Muscle of leg (tissue), 11 donors: Measurements from ENCODE around the gene PRKAB1. TPM values are rescaled to one million over a fixed set of nuclear protein-coding genes. Genes with fewer than 3 reads are reported as not detected.

Experiments used
- DNase-seq: peaks from one replicate; pipeline ENCODE4 v3.0.0; 2013
- H3K27ac ChIP-seq: one replicate; pipeline ENCODE4 v1.5.1; 2013; ENCODE audit warnings: mild to moderate bottlenecking, low read length, control low read depth
- H3K27me3 ChIP-seq: one replicate; pipeline ENCODE4 v1.6.1; 2013; ENCODE audit warnings: low read length; ENCODE audit not compliant: control insufficient read depth, insufficient read depth
- H3K36me3 ChIP-seq: one replicate; pipeline ENCODE4 v1.6.1; 2013; ENCODE audit warnings: low read length; ENCODE audit not compliant: control insufficient read depth, insufficient read depth
- H3K4me1 ChIP-seq: one replicate; pipeline ENCODE4 v1.6.1; 2013; ENCODE audit warnings: low read length; ENCODE audit not compliant: control insufficient read depth, insufficient read depth
- H3K4me3 ChIP-seq: one replicate; pipeline ENCODE4 v1.5.1; 2013; ENCODE audit warnings: low read length, control low read depth
- H3K9me3 ChIP-seq: replicated peaks from 2 replicates; pipeline ENCODE4 v1.6.1; 2013; ENCODE audit warnings: low read depth, low read length; ENCODE audit not compliant: control insufficient read depth
- WGBS: methylation state at CpG from one replicate; pipeline ENCODE4 v1.1.5; 2013; ENCODE audit warnings: missing lambda C conversion rate; ENCODE audit not compliant: insufficient coverage; 5-methylcytosine and 5-hydroxymethylcytosine counted together
- polyA plus RNA-seq, 8 donors: library from polyadenylated mRNA; unstranded; fragments of 120-200 nt; gene quantifications; one replicate each; pipeline versions ENCODE4 v1.2.1 to v1.2.3, GENCODE V29; 2013; ENCODE audit warnings: inconsistent platforms in 1 of 8, low replicate concordance in 1 of 8; ENCODE audit not compliant: insufficient read length in 8 of 8, insufficient read depth in 1 of 8
- total RNA-seq: library from RNA; stranded (reverse); fragments of 120-200 nt; gene quantifications from one replicate; pipeline ENCODE4 v1.2.4, GENCODE V29; 2013

The PRKAB1 gene
- total and polyA plus RNA-seq, 9 donors = 12.8 to 31.5 (median 22.0) TPM

DNA sequence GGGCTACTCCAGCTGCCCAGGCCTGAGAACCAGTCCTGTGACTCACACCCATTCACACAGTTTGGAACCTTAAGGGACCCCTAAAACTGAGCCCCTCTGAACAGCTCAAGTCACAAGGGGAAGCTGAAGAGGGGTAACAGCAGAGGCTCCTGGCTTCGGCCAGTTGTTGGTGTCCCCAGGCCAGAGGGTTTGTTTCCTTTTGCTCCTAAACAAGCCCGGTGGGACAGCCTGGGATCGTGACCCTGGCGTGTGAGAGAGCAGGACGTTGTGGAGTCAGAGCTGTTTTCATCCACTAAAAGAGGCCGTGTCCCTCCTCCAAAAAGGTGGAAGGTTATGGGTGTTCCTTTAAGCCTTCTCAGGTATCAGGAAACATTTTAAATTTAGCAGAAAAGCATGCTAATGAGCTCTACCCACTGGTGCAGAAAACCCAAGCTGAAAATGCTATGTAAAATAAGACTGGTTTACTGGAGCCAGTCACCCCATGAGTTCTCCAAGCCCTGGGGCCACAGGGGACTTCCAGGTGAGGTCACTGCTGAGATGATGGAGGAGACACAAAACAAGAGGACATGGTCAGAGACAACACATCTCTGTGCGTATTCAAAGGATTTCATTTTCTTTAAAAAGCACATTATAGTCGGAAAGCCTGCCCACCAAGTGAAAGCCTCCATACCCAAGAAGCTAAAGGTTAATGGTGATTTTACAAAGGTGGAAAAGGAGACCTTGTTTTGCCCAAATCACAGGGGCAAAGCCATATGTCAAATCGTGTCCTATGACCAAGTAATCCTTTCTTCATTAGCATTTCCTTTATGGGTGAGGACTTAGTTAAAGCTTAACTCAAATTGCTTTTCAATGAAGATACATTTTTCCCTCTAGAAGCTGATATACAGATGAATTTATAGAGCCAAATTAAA is 14.1 kb downstream of the PRKAB1 start:
- no peak overlapping the region for H3K27ac ChIP-seq
- peaks cover 26% of the 10 kb centered on the region for H3K4me1 ChIP-seq
- no peak for DNase-seq
- H3K27me3 ChIP-seq = no peaks in the 10 kb centered on the region
- H3K36me3 ChIP-seq = peaks cover 50% of the 10 kb centered on the region
- no peaks in the 10 kb centered on the region for H3K9me3 ChIP-seq
- 80% methylated on average over 2 of the region's 9 CpGs for WGBS
- H3K4me3 ChIP-seq = no peak overlapping the region

DNA sequence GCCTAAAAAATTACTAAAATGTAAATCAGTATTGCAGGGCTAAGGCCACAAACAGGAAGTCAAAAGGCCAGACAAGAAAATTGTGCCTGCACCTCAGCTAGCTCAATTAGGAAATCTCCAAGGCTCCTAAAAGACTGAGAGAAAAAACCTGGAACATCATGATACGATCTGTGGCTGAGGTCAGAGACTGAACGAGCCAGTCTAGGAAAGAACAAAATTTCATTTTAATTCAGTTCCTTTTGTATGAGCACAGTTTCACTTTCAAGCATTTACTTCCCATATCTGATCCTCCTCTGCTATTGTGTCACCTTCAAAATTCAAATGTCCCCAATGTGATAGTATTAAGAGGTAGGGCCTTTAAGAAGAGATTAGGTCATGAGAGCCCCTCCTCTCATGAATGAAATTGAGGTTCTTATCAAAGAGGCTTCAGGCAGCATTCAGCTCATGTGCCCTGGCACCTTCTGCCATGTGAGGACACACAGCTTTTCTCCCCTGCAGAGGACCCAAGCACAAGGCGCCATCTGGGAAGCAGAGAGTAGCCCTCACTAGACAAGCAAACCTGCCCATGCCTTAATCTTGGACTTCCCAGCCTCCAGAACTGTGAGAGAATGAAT is 14.8 kb downstream of the PRKAB1 start:
- no peak overlapping the region for H3K27ac ChIP-seq
- WGBS = no CpG with 5 or more reads among the region's 3 CpGs
- peaks cover 32% of the 10 kb centered on the region for H3K4me1 ChIP-seq
- H3K27me3 ChIP-seq = no peaks in the 10 kb centered on the region
- peaks cover 44% of the 10 kb centered on the region for H3K36me3 ChIP-seq
- no peaks in the 10 kb centered on the region for H3K9me3 ChIP-seq
- DNase-seq = no peak
- no peak overlapping the region for H3K4me3 ChIP-seq

DNA sequence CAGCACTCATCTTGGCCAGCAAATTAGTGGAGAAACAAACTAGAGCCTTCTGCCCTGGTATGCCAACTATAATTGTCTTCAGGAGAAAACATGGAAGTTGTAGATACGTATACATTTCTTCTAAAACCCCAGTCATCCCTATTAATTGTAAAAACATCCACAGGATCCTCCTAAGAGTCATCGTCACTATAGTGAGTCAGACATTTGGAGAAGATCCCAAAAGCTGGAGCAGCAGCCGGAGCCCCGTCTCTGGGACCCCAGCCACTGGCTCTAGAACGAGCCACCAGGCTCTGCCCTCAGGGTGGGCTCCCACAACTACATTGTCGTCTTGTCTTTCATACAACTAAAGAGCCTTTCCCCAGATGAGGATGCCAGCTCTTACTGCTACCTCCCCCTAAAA is 15.5 kb downstream of the PRKAB1 start:
- WGBS = 38% methylated on average over 6 of the region's 6 CpGs

DNA sequence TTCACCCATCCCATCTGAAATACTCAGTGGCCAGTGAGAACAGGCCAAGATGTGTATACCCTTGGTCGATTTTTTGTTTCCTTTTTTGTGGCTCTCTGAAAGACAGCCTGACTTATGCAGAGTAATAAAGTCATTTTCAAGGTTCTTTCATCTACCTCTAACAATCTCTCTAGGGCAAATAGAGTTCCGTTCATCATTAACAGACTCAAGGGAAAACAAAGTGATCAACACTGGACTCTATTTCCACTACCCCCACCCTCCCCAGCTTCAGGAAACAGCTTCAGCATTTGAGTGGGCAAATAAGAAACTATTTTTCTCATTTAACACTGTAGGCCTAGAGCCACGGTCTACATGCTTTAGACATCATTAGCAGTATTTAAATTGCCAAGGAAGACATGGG is 15.9 kb downstream of the PRKAB1 start:
- peak overlapping the region; percentile 73 for H3K27ac ChIP-seq

More for the DNA sequence above, 15.5 kb downstream of the PRKAB1 start:
- Histone ChIP-seq H3K27ac (peak overlapping the region; percentile 47), H3K36me3 (peaks cover 40% of the 10 kb centered on the region), H3K9me3 (no peaks in the 10 kb centered on the region), H3K4me1 (peaks cover 37% of the 10 kb centered on the region), H3K4me3 (no peak overlapping the region), H3K27me3 (no peaks in the 10 kb centered on the region)
- DNase-seq = peak; percentile 65

DNA sequence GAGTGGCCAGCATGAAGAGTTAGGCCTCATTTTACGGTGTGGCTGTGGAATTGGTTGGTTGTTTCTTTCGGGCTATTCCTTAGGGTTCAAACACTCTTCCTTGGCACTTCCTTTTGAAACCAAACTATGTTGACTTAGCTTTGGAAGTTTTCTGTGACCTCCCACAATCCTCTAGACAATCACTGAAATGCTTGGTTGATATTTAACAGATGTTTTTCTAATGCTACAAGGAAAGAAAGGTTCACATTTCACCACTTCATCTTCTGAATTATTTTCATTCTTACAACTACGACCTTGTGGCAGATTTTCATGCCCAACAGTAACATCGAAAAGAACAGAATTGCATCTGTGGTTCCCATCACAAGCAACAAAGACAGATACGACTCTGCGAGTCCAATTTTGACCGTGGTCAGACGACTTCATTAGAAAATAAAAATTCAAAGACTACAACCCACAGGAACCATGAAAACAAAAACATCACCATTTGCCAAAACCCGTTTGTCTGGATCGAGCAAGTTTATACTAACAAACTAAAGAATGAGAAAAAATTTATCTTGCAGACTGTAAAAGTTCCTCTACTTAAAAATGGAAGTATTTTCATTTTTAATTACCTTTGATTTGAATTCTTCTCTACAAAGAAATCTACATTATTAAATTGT is 16.9 kb downstream of the PRKAB1 start:
- Histone ChIP-seq H3K27ac (peak overlapping the region; percentile 73), H3K4me3 (no peak overlapping the region), H3K27me3 (no peaks in the 10 kb centered on the region), H3K4me1 (peaks cover 37% of the 10 kb centered on the region), H3K9me3 (no peaks in the 10 kb centered on the region), H3K36me3 (peaks cover 26% of the 10 kb centered on the region)
- WGBS = no CpG with 5 or more reads among the region's 10 CpGs
- peak; percentile 55 for DNase-seq

More for the DNA sequence above, 15.9 kb downstream of the PRKAB1 start:
- Histone ChIP-seq H3K27me3 (no peaks in the 10 kb centered on the region), H3K9me3 (no peaks in the 10 kb centered on the region), H3K4me1 (peaks cover 37% of the 10 kb centered on the region), H3K4me3 (no peak overlapping the region), H3K36me3 (peaks cover 36% of the 10 kb centered on the region)
- DNase-seq = no peak
- 83% methylated on average over 1 of the region's 3 CpGs for WGBS

DNA sequence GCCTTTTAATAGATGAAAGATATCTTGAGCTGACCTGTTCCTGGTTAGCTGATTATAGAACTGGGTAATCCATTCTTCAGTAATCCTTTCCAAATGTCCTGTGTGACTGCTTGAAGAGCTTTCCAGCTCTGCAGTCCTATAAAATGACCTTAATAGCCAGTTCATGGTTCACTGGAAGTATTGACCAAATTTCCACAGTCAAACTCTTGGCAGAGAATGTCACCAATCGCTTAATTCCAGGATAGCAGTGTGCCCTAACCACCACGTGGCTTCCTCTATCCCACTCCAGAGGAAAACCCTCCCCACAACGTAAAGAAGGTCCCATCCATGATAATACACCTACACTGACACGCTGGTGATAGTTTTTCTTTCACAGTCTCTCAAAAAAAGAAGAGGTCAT is 17.4 kb downstream of the PRKAB1 start:
- H3K27ac ChIP-seq = peak overlapping the region; percentile 43
- WGBS = 53% methylated on average over 4 of the region's 4 CpGs

DNA sequence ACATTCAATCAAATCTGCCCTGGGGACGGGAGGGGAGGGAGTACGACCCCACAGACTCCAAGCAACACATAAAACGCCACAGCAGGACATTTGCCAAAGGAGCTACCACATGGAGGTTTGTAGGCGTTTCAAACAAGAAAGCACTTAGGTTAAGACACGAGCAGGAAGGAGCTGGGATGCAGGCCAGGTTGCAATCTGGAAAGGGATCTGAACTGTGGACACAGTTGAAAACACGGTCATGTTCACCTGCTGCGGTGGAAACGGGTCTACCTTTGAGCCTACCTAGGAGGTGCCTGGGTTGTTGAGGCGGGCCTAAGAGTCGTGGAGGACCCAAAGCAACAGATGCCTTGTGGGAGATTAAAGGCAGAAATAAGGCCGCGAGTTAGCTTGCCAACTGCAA is 18.4 kb downstream of the PRKAB1 start:
- DNase-seq = no peak
- Histone ChIP-seq H3K4me1 (peaks cover 40% of the 10 kb centered on the region), H3K36me3 (peaks cover 13% of the 10 kb centered on the region), H3K4me3 (no peak overlapping the region), H3K27ac (peak overlapping the region; percentile 43), H3K9me3 (no peaks in the 10 kb centered on the region), H3K27me3 (no peaks in the 10 kb centered on the region)
- 60% methylated on average over 10 of the region's 12 CpGs for WGBS

More for the DNA sequence above, 17.4 kb downstream of the PRKAB1 start:
- H3K27me3 ChIP-seq = no peaks in the 10 kb centered on the region
- DNase-seq = no peak
- H3K4me1 ChIP-seq = peaks cover 37% of the 10 kb centered on the region
- H3K36me3 ChIP-seq = peaks cover 22% of the 10 kb centered on the region
- H3K4me3 ChIP-seq = no peak overlapping the region
- H3K9me3 ChIP-seq = no peaks in the 10 kb centered on the region

DNA sequence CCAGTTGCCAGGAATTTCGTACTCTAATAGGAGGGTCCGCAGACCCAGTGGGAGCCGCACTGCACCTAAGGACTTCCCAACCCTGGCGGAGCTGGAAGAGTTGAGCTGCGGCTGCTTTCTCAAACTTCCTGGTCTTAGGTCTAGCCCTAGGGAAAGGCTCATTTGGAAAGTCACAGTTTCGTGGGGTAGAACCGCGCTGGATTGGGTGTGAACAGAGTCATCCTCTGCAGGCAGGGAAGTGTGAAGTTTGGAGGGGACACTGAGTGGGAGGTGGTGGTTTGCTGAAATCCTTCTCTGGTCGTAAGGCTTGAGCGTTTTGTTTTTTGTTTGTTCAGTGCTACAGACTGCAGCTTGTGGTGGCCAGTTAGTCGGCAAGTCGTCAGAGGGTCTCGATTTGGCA is 18.8 kb downstream of the PRKAB1 start:
- 64% methylated on average over 12 of the region's 13 CpGs for WGBS
- DNase-seq = no peak
- H3K9me3 ChIP-seq = no peaks in the 10 kb centered on the region
- H3K4me3 ChIP-seq = no peak overlapping the region
- H3K27ac ChIP-seq = peak overlapping the region; percentile 52
- peaks cover 42% of the 10 kb centered on the region for H3K4me1 ChIP-seq
- peaks cover 8% of the 10 kb centered on the region for H3K36me3 ChIP-seq
- no peaks in the 10 kb centered on the region for H3K27me3 ChIP-seq

DNA sequence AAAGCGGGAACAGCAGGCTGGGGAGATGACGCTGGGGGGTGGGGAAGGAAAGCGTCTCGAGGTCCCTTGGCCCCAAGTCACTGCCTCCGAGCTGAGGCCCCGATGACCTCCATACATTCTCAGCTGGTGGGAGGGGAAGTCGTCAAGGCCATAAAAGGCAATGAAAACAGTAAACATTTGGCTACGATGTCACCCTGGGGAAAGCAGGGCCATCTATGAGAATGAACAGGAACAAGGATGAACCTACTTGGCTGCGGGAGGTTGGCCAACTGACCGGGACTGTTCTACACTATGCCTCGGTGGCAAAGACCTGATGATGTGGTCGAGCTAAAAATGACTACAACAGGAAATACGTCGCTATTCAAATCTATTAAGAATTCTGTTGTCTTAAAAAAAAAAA is 19.5 kb downstream of the PRKAB1 start:
- no peaks in the 10 kb centered on the region for H3K27me3 ChIP-seq
- H3K27ac ChIP-seq = peak overlapping the region; percentile 52
- peaks cover 4% of the 10 kb centered on the region for H3K36me3 ChIP-seq
- no peak overlapping the region for H3K4me3 ChIP-seq
- WGBS = 39% methylated on average over 9 of the region's 14 CpGs
- DNase-seq = peak; percentile 84
- H3K9me3 ChIP-seq = no peaks in the 10 kb centered on the region
- H3K4me1 ChIP-seq = peaks cover 44% of the 10 kb centered on the region

DNA sequence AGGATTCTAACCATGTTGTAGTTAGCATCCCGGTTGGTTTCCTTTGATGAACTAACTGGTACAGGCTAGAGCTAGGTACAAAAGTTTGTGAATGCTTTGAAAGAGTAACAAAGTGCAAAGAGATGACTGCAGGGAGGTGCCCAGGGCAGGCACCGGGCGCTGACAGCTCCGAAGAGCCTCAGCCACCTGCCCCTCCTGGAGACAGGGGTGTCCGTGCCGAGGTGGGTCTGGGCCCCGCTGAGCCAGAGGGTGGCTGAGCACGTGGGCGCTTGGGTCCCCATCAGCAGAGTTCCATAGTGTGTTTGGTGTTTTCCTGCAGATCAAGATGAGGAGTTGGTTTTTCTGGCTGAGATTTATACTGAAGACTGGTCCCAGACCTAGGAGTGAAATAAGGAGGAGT is 19.9 kb downstream of the PRKAB1 start:
- H3K4me3 ChIP-seq = no peak overlapping the region
- H3K36me3 ChIP-seq = peaks cover 4% of the 10 kb centered on the region
- DNase-seq = no peak
- 87% methylated on average over 8 of the region's 9 CpGs for WGBS
- H3K4me1 ChIP-seq = peaks cover 45% of the 10 kb centered on the region
- no peaks in the 10 kb centered on the region for H3K9me3 ChIP-seq
- peak overlapping the region; percentile 63 for H3K27ac ChIP-seq
- H3K27me3 ChIP-seq = no peaks in the 10 kb centered on the region
